Measurements from ENCODE around the gene C16orf95.
A peak's percentile ranks its signal among the peaks of the same experiment; 100 is the strongest.

C16orf95 gene

GRCh38 chr16:87317750-87318644 lies 805 bp upstream of the C16orf95 start:
- DNase-seq (ENCODE audit: low read depth in 2 of 2, low spot score in 1 of 2): no peak

- no peak for DNase-seq (ENCODE audit: low read depth in 2 of 2, low spot score in 1 of 2)
Measured at GRCh38 chr16:87316450-87316922, 706 bp downstream of the C16orf95 start.

GRCh38 chr16:87314990-87315420 lies 2.2 kb downstream of the C16orf95 start:
- no peak for DNase-seq (ENCODE audit: low read depth in 2 of 2, low spot score in 1 of 2)

GRCh38 chr16:87312008-87312407 lies 5.2 kb downstream of the C16orf95 start:
- DNase-seq (ENCODE audit: low read depth in 2 of 2, low spot score in 1 of 2): no peak

- no peak for DNase-seq (ENCODE audit: low read depth in 2 of 2, low spot score in 1 of 2)
Measured at GRCh38 chr16:87311387-87311786, 5.8 kb downstream of the C16orf95 start.

- no peak for DNase-seq (ENCODE audit: low read depth in 2 of 2, low spot score in 1 of 2)
Measured at GRCh38 chr16:87310610-87311009, 6.6 kb downstream of the C16orf95 start.

- no peak for DNase-seq (ENCODE audit: low read depth in 2 of 2, low spot score in 1 of 2)
Measured at GRCh38 chr16:87309620-87310525, 7.3 kb downstream of the C16orf95 start.

- DNase-seq (ENCODE audit: low read depth in 2 of 2, low spot score in 1 of 2): no peak
Measured at GRCh38 chr16:87308826-87309225, 8.4 kb downstream of the C16orf95 start.

- no peak for DNase-seq (ENCODE audit: low read depth in 2 of 2, low spot score in 1 of 2)
Measured at GRCh38 chr16:87306516-87306915, 10.7 kb downstream of the C16orf95 start.

GRCh38 chr16:87305505-87306391 lies 11.4 kb downstream of the C16orf95 start:
- DNase-seq (ENCODE audit: low read depth in 2 of 2, low spot score in 1 of 2): no peak

- DNase-seq (ENCODE audit: low read depth in 2 of 2, low spot score in 1 of 2): no peak
Measured at GRCh38 chr16:87304951-87305350, 12.2 kb downstream of the C16orf95 start.

- no peak for DNase-seq (ENCODE audit: low read depth in 2 of 2, low spot score in 1 of 2)
Measured at GRCh38 chr16:87303962-87304521, 13.2 kb downstream of the C16orf95 start.

GRCh38 chr16:87303431-87303930 lies 13.7 kb downstream of the C16orf95 start:
- DNase-seq (ENCODE audit: low read depth in 2 of 2, low spot score in 1 of 2): no peak

GRCh38 chr16:87298857-87299465 lies 18.2 kb downstream of the C16orf95 start:
- no peak for DNase-seq (ENCODE audit: low read depth in 2 of 2, low spot score in 1 of 2)

- DNase-seq (ENCODE audit: low read depth in 2 of 2, low spot score in 1 of 2): peak in 1 of 2 donors; percentile 9
Measured at GRCh38 chr16:87297918-87298631, 19.1 kb downstream of the C16orf95 start.

- DNase-seq (ENCODE audit: low read depth in 2 of 2, low spot score in 1 of 2): no peak
Measured at GRCh38 chr16:87297407-87297806, 19.8 kb downstream of the C16orf95 start.

GRCh38 chr16:87295661-87296531 lies 21.3 kb downstream of the C16orf95 start:
- no peak for DNase-seq (ENCODE audit: low read depth in 2 of 2, low spot score in 1 of 2)

- DNase-seq (ENCODE audit: low read depth in 2 of 2, low spot score in 1 of 2): no peak
Measured at GRCh38 chr16:87295259-87295658, 21.9 kb downstream of the C16orf95 start.
